GM12891 (cell line): ENCODE results near the gene NPEPPS.
"Not testable (repeated sequence)": the region's sequence is repeated elsewhere in the genome, so short reads cannot be mapped to it uniquely, and the experiment has no call there.

Experiments used
- POLR2AphosphoS5 ChIP-seq: IDR thresholded peaks from 2 replicates; pipeline ENCODE4 v1.6.1; 2011; ENCODE audit warnings: low read depth, low read length, control low read depth
- TAF1 ChIP-seq: IDR thresholded peaks from 2 replicates; pipeline ENCODE4 v1.6.1; 2011; ENCODE audit warnings: low read depth, low read length, control low read depth

GRCh38 chr17:47530557-47531232 lies at the start of gene NPEPPS:
- not testable (repeated sequence) for TF ChIP-seq TAF1, POLR2AphosphoS5
